ENCODE results near the gene NEK4.
"Not testable (repeated sequence)": the region's sequence is repeated elsewhere in the genome, so short reads cannot be mapped to it uniquely, and the experiment has no call there.

Gene NEK4

DNA sequence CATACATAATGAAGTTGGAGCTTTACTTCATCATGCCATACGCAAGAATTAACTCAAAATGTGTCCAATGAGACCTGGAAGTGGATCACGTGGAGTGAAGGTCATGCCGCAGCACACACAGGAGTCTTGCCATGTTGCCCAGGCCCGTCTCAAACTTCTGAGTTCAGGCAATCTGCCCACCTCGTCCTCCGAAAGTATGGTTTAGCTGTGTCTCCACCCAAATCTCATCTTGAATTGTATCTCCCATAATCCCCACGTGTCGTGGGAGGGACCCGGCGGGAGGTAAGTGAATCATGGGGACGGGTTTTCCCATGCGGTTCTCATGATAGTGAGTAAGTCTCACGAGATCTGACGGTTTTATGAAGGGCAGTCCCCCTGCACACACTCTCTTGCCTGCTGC lies 39.1 kb downstream of the NEK4 start:
- DNase-seq (ENCODE audit: low spot score) = no peak

DNA sequence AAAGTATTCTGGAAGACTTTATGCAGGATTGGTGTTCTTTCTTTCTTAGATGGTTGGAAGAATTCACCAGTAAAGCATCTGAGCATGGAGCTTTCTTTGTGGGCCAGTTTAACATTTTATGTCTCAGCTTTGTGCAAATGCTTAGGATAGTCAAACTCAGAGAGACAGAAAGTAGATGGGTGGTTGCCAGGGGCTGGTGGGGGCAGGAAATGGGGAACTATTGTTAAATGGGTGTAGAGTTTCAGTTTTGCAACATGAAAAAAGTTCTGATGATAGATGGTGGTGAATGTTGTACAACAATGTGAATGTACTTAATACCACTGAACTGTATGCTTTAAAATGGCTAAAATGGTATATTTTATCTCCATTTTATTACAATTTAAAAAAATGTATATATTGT lies 40.1 kb downstream of the NEK4 start:
- no peak for DNase-seq (ENCODE audit: low spot score)

DNA sequence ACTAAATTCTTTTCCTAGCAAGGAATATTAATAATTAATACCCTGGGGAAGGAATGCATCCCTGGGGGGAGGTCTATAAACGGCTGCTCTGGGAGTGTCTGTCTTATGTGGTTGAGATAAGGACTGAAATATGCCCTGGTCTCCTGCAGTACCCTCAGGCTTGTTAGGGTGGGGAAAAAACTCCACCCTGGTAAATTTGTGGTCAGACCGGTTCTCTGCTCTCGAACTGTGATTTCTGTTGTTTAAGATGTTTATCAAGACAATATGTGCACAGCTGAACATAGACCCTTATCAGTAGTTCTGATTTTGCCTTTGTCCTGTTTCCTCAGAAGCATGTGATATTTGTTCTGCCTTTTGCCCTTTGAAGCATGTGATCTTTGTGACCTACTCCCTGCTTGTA lies 42.0 kb downstream of the NEK4 start:
- not testable (repeated sequence) for DNase-seq (ENCODE audit: low spot score)

DNA sequence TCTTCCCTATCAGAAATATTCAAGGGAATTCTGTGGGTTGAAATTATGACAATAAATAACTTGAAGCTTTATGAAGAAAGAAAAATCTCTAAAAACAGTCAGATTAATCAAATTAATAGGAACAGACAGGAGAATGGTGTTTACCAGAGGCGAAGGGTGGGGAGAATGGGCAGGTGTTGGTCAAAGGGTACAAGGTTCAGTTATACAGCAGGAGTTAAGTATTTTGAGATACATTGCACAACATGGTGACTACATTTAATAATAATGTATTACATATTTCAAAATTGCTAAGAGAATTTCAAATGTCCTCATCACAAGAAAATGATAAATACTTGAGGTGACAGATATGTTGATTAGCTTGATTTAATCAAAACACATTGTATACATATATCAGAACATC lies 46.2 kb downstream of the NEK4 start:
- DNase-seq (ENCODE audit: low spot score) = no peak

DNA sequence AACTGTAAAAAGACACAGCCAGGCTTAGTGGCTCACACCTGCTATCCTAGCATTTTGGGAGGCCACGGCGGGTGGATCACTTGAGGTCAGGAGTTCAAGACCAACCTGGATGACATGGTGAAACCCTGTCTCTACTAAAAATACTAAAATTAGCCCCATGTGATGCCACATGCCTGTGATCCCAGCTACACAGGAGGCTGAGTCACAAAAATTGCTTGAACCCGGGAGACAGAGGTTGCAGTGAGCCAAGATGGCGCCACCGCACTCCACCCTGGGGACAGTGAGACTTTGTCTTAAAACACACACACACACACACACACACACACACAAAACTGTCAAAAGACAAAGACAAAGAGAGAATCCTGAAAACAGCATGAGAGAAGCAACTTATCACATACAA lies 46.8 kb downstream of the NEK4 start:
- no peak for DNase-seq (ENCODE audit: low spot score)

DNA sequence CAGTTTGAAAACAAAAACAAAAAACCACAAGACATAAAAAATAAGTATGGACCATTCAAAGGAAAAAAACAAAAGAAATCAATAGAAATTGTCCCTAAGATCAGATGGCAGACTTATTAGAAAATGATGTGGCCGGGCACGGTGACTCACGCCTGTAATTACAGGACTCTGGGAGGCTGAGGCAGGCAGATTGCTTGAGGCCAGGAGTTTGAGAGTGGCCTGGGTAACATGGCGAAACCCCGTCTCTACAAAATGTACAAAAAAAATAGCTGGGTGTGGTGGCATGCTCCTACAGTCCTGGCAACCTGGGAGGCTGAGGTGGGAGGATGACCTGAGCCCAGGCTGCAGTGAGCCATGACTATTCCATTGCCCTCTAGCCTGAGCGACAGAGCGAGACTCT lies 48.2 kb downstream of the NEK4 start:
- DNase-seq (ENCODE audit: low spot score) = no peak

DNA sequence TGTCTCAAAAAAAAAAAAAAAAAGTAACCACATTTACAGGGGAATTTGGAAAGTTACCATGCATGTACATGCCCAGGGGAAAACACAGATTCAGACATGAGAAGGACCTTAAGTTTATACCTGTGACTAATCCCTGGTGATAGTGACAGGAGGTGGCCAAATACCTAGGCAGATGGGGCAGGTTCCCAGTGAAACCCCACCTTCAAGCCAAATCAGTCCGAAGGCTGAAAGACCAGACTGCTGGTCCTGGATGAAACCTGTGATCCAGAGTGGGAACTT lies 49.1 kb downstream of the NEK4 start:
- DNase-seq (ENCODE audit: low spot score) = no peak

DNA sequence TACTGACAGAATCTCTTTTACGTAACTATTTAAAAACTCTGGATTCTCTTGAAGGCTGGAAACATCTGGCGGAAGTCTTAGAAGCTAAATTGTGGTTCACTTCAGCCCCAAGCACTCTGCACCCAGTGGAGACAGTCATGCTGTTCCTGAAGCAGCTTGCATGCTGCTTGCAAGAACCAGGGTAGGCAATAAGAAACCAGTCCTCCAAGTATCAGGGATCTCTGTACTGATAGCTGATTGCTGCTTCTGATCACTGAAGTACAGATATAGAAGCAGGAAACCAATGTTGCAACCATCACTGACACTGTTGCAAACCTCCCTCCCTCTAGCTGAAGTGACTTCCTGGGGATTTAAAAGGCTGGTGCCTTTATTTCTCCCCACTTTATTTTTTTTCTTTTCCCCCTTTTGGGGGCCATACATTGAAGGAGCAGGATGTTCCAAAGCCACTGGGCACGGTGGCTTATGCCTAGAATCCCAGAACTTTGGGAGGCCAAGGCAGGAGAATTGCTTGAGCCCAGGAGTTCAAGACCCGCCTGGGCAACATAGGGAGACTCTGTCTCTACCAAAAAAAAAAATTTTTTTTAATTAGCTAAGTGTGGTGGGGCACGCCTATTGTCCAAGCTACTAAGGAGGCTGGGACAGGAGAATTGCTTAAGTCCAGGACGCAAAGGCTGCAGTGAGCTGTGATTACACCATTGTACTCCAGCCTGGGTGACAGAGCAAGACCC lies 49.6 kb downstream of the NEK4 start:
- no peak for DNase-seq (ENCODE audit: low spot score)

DNA sequence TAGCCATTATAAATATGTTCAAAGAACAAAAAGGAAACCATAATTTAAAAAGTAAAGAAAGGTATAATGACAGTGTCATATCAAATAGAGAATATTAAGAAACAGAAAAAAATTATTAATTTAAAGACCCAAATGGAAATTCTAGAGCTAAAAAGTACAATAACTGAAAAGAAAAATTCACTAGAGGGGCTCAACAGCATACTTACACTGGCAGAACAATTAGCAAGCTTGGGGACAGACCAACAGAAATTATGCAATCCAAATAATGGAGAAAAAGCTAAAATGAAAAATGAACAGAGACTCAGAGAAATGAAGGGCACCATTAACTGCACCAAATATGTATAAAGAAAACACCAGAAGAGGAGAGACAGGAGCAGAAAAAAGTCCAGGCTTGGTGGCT lies 51.1 kb downstream of the NEK4 start:
- DNase-seq (ENCODE audit: low spot score) = no peak

DNA sequence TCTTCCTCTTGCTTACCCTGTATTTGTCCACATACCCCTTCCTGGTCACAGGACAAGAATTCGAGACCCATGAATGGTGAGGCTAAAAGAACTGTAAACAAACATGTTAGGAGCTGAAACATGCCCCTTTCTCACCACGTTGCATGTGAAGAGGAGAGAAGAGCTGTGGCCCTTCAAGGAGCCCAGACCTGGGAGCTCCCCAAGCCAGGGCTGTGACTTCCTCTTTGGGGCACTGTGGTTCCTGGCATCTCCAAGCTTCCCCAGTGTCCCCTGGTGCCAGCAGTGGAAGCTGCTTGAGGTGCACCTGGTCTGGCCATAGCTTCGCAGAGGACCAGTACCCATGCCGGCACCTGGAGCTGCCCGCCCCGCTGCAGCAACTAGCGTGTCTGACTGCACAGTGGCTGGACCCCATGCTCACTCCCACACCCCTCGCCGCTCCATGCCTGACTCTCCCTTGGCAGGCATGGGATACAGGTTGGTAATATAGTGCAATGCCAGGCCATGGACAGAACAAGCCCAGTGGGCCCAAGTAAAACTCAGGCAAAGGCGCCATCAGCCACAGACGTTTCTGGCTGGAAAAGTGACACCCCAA lies 54.9 kb downstream of the NEK4 start:
- no peak for DNase-seq (ENCODE audit: low spot score)

DNA sequence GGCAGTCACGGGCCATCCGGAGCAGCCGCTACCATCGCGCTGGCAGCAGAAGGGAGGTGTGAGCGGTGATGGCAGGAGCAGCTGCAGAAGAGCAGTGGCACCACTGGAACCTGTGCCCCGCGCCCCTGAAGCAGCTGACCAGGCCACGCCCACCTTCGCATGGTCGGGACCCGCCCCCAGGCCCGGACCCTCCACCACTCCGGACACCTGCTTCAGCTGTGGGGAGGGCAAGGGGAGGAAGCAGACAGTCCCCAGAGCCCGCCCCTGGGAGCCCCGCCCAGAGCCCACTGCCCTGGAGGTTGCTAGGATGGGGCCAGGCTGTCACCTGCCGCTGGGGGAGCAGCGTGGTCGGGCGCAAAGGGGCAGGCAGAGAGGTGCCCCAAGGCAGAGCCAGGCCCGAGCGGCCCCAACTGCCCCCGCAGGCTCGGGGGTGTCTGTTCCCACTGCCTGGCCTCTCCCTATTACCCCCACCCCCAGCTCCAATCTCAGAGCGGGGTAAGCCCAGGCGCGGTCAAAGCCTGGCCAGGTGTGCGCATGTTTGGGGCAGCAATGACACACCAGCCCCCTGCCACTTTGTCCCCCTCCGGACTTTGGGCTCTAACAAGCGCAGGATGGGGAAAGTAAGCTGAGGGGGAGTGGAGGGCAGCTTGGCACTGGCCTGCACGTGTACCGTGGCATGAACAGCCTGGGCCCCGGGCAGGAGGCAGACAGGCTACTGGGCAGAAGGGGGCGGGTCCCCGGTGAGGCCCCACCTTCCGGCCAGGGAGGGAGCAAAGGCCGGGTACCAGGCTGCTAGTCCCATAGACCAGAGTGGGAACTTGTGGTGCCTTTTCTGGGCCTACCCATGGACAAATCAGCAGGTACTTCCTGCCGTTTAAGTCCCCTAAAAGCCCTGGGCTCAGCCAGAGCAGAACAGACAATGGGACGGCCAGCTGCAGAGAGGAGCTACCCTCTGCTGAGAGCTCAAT lies 56.1 kb downstream of the NEK4 start:
- DNase-seq (ENCODE audit: low spot score) = peak; percentile 93

DNA sequence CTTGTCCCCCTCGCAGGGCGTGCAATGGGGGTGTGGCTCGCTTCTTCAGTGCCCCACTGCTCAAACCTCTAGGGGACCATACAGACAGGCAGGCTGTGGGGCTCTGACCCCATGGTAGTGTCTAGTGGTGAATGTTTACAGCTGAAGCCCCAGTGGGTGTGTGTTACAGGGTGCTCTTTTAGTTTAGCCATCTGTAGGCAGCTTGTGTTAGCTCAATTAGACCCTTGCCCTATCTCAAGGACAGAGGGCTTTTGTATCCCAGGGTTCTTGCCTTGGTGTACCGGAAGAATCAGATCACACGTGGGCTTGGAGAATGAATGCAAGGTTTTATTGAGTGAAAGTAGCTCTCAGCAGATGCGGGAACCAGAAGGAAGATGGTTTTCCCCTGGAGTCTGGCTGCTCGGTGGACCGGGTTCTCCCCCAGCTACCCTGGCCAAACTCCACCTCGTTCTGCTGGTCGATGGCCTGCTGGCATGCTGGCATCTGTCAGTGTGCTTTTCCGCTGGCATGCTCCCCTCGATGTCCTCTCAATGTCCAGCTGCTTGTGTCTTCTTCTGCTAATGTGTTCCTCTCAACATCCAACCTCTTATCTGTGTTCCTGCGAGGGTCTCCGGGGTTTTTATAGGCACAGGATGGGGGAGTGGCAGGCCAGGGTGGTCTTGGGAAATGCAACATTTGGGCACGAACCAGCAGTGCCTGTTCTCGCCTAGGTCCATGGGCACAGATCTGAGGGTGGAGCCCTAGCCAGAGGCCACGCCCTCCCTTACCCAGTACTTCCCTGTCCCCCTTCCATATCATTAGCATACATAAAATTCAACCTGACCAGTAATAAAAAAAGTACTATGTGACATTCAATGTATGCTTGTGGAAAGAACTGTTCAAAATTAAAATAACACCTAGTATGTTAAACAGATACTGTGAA lies 58.2 kb downstream of the NEK4 start:
- DNase-seq (ENCODE audit: low spot score) = no peak

DNA sequence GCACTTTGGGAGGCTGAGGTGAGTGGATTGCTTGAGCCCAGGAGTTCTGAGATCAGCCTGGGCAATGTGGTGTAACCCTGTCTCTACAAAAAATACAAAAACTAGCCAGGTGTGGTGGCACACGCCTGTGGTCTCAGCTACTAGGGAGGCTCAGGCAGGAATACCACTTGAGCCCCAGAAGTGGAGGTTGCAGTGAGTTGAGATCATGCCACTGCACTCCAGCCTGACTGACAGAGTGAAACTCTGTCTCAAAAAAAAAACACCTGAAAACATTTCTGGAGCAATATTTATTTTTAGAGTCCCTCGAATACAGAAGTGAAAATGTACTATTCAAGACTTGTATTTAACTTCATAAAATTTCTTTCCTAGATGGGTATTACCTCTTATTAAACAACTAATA lies 60.2 kb downstream of the NEK4 start:
- DNase-seq (ENCODE audit: low spot score) = no peak

DNA sequence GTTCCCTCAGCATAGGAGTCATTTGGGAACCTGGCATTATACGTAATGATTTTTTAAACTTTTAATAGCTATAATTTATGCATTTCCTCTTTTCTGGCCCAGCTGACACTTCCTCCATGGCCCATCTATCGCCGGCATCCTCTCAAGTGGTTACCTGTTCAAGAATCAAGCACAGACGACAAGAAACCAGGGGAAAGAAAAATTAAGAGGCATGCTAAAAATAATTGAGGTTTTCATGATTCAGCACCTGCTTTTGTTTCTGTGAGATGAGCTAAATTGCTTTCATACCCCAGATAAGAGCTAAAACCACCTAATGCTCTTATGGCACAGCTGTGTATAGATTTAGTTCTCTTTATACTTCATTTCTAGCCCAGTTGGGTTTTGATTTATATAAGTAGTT lies 63.2 kb downstream of the NEK4 start:
- DNase-seq (ENCODE audit: low spot score) = no peak

DNA sequence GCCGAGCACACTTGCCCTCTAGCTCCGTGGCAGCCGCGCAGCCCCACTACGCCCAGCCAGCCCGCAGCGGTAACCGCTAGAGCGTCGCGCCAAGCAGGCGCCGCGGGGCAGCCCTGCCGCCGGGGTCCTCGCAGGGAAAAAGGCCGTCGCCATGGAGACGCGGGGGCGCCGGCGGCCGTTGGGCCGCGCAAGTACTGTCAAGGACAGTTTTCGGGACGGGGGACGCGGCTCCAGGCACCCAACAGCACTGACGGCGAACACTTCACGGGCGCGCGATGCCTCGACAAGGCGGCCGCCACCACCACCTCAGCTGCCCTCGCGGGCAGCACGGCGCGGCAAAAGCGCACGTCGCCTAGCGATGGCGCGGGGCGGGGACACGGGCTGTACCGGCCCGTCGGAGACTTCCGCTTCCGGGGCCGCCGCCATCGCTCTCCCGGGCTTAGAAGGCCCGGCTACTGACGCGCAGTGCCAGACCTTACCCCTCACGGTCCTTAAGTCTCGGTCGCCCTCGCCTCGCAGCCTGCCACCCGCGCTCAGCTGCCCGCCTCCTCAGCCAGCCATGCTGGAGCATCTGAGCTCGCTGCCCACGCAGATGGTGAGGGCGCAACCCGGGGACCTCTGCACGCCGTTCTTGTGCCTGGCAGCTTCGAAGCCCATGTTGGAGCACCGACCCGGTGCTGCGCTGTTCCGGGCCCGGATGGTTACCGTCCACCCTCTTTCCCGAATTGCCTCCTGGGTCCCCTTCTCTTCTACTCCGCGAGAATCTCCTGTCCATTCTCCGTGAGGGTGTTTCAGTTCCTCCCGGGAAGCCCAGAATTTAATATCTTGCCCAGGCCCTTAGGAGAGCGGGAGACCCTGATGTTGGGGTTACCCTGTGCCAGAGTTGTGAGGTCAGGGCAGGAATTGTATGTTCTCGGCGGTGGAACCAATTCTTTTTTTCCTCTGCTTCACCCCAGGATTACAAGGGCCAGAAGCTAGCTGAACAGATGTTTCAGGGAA lies 64.8 kb downstream of the NEK4 start, which contains the start of the genes GLT8D1 and SPCS1:
GLT8D1 (minus strand) TSS at position 104 of the 999 bp plus-strand sequence. CDS start 5,331 bp downstream, outside the sequence.
SPCS1 (plus strand) TSS at position 419 of the 999 bp plus-strand sequence; CDS start at position 560, 141 bp downstream.
- DNase-seq (ENCODE audit: low spot score) = peak; percentile 94

DNA sequence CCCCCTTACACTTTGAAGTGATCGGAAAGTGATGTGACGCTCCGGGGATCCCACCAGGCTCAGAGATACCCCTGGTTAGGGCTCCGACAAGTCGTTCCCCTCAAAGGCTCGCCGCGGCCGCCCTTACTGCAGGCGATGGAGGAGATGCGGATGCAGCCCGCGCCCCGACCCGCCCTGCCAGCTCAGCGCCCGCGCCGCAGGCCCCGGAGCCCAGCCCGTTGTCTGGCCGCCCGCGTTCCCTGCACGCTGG lies 65.4 kb downstream of the NEK4 start:
- no peak for DNase-seq (ENCODE audit: low spot score)

DNA sequence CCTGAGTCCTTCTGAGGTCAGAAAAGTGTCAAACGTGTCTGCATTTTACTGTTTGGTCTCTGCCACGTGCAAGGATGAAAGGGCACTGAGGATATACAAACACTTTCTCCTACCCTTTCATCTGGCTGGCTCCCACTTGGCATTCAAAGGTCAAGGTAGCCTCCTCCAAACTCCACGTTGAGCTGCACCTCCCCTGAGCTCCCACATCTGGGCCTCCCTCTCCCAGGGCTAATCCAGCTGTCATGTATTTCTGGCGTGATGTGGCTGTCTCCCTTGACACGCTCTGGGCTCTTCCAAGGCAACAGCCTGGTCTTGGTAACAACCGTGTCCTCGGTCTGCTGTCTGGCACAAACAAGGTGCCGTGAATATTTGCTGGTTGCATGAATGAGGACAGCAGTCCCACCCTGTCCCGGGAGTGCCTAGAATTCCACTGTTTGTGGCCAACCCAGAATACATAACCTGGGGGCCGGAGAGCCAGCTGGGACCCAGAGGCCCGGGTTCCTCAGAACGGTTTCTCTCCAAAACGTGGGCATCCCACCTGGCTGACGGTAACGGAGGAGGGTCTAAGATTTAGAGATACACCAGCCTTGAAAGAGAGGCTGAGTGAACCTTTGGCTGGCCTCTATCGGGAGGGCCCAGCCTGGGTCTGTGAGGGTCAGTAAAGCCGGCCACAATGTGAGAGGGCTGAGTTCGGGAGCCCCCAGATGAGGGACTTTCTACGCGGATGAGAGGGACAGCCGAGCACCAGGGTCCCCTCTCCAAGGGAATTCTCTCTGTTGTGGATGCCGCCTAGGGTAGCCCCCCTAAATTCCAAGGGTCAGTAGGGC lies 65.9 kb downstream of the NEK4 start:
- DNase-seq (ENCODE audit: low spot score) = no peak

DNA sequence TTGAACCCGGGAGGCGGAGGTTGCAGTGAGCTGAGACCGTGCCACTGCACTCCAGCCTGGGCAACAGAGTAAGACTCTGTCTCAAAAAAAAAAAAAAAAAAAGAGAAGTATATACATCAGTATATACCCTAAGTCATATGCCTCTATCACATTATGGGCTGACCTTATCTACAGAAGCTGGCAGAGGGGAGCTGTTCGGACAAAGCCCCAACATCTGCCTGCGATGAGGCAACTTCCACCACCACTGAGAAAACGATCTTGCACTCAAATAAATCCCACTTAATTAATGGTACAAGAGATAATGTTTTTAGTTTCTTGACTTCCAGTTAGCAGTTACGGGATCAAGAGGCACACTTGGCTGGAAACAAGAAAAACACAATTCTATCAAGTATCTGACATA lies 67.4 kb downstream of the NEK4 start:
- DNase-seq (ENCODE audit: low spot score) = no peak

DNA sequence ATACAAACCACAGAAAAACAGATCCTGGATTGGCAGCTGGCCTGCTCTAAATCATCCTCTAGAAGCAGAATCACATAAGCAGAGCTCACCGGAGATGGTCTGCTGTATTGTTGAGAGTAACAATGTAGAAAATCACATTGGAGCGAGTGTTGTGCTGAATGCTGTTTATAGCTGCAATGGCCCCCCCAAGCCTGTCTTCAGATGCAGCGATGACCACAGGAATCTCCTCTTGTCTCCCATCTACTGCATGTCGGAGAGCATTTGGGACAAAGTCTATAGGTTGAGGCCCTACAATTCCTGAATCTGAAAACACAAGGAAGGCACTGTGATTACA lies 73.1 kb downstream of the NEK4 start:
- no peak for DNase-seq (ENCODE audit: low spot score)
